IPS DF 4.7 (cell line): Measurements from ENCODE around the gene MRPS6.

ENCODE experiments used
- DNase-seq: peaks from one replicate; pipeline ENCODE4 v3.0.0-alpha.2; 2013; ENCODE audit warnings: low spot score; ENCODE audit errors: extremely low read depth

The MRPS6 gene

DNA sequence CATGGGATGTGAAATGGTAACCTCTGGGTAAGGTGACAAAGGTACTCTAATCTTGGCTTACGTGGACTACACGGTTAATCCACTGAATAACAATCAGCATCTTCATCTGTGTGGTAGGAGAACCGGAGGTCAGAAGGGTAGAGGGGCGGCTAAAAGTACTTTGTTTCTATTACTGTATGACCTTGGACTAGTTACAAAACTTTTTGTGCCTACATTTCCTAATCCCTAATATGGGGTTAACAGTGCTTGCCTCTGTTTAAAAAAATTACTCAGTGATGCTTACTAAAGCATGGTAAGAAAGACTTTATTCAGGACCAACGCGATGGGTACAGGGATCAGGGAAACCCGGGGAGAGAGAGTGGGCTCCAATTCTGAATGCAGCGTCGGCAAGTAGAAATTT, 1.7 kb upstream of the MRPS6 start:
- DNase-seq = no peak

DNA sequence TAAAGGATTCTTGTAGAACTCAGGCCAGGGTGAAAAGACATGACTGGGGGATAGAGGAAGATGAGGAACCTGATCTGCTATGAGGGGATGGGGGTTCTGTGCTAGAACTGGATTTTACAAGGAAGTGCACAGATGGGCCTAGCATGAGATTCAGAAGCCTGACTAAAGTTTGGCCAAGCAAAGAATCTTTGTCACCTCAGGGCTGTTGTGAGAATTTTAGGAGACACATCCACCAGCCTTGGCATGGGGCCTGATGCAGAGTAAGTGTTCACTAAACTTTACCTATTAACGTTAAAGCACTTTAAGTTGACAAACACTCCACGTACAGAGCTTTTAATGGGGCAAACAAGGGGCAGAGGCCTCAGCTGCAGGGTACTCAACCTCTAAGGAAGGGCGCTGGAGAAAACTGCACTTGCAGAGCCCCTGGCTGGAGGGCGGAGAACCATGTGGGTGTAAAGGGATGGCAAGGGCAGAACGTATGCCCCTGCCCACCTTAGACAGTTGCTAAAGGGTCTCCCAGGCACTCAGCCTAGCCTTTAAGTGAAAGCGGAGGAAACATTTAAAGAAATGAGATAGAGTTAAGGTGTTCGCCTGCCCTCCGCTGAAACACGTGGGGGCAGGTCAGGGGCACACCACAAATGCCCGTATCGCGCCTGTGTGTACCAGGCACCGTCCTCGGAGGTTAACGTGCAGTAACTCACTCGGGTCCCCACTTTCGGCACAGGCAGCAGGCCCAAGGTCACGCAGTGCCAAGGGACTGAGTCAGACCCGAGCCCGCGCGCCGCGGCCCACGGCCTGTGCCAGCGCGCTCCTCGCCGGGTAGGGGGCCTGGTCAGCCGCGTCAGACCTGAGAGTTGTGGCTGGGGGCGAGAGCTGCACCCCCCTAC, 990 bp upstream of the MRPS6 start:
- DNase-seq = no peak

DNA sequence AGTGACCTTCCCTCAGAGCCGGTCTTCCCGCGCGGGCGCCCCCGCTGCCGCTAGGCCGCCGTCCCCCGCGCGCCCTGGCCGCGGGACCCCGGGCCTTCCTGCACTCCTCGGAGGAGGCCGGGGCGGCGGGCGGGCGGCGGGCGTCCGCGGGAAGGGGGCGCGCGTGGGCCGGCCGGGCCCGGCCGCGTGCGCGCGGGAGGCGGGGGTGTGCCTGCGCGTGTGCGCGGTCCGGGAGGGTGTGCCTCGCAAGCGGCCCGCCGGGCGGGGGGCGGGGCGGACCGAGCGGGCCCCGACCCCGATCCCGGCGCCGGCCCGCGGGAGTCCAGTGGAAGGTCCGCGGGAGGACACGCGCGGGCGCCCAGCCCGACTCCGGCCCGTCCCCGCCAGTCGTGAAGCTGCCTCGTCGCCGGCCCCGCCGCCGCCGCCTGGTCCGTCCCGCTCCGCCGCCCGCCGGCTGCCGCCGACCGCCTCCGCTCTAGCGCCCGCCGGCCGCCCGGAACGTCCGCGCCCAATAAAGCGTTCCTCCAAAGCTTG, 438 bp downstream of the MRPS6 start:
- no peak for DNase-seq

DNA sequence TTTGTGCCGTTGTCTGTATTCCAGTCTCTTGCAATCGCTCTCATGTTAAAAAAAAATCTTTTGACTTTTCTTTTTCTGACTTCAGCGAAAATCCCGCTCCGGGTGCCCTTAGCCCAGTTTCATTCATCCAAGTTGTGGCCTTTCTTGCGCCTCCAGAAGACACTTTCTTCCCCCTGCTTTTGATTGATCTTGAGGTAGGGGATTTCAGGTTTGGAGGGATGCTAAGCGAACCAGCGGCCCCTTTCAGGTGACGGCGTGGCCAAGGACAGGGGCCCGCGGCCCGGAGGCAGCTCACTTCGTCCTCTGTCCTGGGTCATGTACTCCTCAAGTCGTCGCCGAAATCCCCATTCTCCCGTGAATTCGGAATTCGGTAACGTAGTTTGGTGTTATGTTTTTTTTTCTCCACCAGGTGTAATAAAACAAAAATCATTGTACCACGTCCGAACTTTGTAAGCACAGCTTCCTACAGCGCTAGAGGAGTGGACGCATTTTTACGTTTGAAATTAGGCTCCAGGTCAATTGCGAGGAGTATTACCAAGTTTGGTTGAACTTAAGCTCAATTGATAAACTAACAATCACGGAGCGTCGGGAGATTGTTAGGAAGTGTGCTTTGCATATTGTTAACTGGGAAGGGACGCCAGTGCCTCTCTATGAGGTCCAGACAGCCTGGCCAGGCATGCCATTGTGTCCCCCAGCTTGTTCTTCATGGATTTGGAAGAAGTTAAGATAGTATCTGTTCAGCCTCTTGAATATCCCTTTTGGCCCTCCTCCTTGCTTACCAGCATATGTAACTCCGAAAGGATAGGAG, 1.1 kb downstream of the MRPS6 start:
- DNase-seq = no peak

DNA sequence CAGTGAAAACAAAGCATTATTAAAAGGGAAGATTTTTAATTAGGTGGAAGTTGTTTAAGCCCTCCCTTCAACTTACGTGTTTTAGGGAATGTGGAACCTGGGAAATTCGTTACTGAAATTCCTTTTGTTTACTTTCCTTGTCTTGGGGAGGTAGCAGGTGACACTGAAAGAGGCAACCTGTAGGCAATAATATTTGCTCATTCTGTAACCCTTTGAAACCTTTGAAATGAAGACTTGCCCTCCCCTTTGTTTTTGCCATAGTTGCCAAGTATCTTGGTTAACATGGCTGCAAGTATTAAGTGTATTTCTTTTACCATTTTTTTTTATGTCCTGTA, 1.7 kb downstream of the MRPS6 start:
- DNase-seq = no peak

DNA sequence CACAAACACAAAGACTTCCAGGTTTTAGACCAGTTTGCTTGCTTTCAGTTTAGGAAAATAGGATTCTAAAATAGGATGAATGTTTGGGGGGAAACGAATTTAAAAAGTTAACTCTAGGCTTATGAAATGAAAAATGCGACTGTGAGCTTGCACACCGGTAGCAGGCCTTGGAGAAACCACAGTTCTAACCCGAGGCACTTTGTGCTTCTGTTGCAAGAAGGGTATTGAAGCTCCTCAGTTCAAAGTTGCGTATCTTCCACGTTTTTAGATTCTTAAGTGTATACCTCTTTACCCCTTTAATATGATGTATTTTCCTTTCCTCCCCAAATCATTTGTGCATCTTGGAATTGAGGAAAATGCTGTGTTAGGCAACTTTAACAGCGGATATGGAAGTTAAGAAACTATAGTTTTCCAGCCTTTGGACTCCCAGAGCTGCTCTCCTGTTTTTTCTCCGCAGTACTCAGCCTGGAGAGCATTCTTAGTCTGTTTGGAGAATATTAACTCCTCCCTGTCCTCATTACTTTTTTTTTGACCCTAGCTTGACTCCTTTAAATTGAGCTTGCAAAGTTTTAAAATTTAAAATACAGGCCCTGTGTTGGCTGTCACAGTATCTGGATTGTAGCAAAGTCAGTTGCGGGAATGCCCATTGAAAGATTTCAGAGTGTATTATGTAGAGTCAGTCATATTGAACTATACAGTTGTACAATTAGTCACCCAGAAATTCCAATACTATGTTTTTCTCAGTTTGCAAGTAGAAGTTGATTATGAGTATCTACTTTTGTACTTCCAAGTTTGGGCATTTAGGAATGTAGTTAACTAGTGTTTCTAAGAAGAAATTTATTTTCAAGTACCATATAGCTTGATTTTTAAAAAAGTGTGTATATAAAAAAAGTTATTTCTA, 2.6 kb downstream of the MRPS6 start:
- no peak for DNase-seq

DNA sequence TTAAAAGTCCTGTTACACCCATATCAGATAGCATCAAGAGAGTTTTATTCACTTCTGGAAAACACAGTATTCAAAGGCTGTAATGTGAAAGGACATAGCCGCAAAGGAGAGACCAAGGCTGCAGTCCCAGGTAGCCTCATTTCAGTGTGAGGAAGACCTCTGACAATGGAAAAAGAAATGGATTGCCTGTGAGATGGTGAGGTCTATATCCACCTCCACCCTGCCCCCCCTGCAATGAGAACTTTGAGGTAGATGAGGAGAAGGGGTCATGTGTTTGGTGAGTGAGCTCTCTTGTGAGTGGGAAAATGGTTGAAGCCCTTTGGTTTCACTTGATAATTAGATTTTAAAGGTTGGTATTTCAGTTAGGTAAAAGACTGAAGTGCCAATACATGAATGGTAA, 3.5 kb downstream of the MRPS6 start:
- no peak for DNase-seq

DNA sequence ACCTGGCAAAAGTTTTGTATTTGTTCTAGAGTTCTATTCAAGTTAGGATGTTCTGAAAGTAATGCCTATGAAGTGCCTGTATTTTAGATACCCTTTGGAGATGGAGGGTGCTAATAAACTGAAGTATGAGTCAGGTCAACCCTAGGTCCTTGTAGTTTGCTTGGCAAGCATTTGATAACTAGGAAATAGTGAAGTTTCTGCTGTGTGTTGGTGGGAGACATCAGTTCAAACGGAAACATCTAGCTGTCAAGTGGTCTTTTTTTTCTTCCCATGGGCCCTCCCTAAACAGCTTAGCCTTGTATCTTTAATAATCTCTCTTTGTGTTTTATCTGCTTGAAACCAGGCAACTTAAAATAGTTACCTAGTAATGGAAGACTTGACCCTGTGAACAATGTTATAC, 4.5 kb downstream of the MRPS6 start:
- DNase-seq = no peak

DNA sequence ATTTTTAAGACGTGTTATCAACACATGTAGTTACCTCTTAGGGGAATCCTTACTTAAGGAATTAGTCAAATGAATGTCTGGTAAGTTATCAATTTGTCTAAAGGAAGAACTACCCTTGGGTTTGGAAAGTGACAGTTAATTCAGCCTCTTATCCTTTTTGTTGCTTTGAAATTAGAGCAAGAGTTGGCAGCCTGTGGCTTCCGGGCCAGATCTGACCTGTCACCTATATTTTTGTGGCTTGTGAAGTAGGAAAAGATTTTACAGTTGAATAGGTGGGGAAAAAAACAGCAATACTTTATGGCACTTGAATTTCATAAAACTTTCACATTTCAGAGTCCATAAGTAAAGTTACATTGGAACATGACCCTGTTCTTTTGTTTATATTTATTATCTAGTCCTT, 5.5 kb downstream of the MRPS6 start:
- no peak for DNase-seq

DNA sequence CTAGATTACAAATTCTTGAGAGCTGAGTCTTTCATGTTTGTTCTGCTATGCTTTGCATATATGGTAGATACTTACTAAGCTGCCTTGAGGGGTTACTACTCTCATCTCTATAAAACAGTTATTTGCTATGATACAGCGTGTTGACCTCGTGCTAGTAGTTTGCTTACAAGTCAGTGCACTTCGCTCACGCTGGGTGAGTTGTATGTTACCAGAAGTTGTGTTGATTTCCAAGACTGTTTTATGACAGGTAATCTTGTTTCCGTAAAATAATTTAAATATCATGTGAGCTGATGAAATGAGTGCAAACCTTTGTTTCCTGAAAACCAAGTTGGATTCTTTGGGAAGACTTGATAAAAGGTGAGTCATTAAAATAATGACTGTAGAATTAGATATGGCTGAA, 7.3 kb downstream of the MRPS6 start:
- no peak for DNase-seq

DNA sequence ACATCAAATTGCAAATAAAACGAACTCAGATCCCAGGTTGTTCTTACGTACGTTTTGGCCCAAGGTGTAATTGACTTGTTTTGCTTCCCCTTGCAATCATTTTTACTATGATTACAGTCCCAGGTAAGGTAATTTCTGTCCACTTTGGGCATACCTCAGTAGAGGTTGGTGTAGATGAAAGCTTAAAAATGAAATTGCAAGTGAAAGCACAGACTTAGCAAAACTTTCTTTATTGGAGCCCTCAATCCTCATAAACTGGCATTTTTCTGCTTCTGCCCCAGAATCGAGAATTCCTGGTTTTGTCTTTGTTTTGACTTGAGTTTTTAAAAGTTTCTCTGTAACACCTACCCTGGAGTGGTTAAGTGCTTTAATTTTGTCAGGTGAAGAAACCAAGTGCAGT, 9.4 kb downstream of the MRPS6 start:
- DNase-seq = no peak

DNA sequence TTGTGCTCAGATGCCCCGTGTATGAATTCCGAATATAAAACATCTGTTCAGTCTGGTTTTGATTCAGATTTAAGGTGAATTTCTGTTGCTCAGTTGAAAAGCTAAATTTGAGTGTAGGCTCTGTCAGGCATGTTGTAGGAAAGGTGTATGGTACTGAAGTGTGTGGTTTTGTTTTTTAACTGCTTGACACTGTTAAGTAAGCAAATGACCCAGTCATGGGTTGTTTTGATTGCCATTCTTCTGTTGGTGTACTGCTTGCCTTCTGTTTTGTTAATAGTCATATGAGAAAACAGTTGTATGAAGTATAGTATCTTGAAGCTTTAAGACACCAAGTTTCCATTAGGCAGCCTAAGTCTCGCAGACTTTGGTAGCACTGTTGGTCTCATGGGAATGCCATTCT, 10.0 kb downstream of the MRPS6 start:
- DNase-seq = no peak

DNA sequence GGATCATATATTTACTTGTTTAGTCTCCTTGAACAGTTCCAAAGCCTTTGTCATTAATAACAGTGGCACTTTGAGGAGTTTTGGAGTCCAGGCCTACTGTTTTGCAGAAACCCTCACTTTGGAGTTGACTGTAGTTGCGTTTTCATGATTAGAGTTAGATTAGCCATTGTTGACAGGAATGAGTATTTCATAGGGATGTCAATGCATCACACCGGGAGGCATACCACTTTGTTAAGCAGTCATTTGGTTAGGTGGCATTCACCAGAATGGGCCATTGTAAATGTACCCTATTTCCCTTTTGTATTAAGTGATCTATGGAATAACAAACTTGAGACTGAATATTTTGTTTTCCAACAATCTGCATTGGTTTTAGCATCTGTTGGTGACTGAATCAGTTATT, 11.8 kb downstream of the MRPS6 start:
- no peak for DNase-seq

DNA sequence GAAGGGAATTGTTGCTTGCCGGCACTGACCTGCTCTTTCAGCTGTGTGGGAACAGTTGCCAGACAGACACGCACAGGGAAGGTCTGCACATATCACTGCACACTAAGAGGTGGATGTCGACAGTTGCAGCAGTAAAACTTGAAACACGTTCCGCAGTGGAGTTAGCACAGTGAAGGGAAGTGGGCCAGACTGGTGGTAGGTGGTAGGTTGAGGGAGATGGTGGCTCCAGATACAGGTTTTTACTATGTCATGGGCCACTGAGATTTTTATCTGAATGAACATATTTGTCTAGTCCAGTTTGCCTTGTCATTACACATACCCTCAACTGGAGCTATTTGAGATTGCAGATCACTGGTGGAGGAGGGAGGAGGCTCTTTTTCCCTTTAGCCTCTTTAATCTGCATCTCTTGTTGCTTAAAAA, 13.5 kb downstream of the MRPS6 start:
- no peak for DNase-seq

DNA sequence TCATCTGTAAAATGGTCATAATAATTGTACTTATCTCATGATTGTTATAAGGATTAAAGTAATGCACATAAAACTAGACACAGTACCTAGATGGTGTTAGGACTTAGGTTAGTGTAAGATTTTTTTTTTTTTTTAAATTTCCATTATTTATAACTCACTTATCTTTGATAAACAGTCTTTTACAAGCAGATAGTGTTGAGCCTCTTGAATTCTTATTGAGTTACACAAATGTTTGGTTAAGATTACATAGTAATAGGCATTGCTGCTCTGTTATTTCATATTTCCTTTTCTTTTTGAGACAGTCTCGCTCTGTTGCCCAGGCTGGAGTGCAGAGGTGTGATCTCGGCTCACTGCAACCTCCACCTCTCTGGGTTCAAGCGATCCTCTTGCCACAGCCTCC, 15.4 kb downstream of the MRPS6 start:
- no peak for DNase-seq

DNA sequence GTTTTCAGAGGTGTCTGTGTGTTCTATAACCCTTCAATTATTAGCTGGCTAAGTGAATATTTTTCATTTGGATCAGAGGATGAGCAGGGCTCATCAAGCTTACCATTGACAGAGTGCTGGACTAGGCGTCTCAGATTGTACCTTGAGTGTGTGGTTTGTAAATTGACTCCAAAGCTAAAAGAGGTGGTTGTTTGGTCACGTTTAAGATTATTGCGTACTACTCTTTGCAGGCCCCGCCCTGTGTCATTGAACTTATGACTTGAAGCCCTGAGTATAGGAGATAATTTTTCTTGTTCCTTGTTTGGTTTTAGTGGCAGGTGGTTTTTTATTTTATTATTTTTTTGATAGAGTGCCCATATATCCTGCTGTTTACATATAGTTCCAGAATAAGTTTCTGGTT, 17.7 kb downstream of the MRPS6 start:
- no peak for DNase-seq

DNA sequence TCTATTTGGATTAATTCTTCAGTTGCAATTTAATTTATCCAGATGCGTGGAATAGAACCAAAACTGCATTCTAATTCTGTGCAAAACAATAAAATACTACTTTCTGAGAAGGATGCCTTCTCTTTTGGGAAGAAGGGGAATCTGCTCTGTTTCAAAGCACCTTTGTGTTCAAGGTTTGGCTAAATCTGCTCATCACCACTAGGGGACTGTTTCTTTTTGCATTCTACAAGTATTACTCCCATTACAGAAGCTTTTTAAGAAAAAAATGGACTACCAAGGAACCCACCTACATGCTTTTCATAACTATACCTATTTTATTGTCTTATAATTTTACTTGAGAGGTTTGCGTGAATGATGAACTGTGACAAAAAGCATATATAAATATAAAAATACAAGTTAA, 18.2 kb downstream of the MRPS6 start:
- DNase-seq = no peak

DNA sequence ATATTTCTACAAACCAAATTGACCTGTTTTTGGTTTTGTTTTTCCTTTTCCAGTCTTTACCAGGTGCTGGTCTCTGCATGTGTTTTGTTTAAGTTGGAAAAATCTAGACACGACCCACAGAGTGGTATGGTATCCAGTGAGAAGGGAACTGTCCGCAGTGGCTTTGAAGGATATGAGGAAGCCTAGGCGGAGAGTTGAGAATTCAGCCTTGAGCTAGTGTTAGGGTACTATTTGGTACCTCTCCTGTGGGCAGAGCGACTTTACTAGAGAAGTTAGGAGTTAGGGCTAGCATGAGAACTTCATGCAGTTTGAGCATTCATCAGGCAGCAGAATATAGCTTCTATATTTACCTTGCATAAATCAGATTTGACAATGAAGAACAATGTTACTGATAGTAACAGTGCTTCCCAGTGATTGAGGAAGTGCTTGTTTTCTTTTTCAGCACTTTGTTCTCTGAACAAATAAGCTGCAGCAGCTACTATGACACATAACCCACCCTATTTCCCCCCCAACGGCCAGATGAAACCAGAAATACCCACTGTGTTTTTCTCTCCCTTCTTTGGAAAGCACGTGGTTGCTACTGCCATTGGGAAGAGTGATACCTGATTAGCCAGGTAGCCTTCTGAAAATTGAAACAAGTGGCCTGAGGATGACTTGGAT, 19.0 kb downstream of the MRPS6 start:
- DNase-seq = no peak

DNA sequence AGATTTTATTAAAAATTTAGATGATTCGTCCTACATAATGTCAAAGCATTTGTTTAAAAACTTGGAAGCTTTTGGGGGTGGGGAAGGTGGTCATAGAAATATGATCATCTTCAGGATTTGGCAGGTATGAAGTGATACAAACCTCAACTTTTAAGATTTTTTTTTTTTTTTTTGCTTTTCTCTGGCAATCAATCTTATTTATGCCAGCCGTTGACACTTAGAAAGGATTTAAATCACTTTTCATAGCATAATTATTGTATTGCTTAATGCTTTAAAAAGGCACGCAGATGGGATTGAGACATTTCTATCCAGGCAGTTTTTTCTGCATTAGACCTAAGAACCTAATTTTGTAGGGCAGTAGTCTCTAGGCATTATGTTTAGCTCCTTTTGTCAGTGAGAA, 19.7 kb downstream of the MRPS6 start:
- DNase-seq = no peak

DNA sequence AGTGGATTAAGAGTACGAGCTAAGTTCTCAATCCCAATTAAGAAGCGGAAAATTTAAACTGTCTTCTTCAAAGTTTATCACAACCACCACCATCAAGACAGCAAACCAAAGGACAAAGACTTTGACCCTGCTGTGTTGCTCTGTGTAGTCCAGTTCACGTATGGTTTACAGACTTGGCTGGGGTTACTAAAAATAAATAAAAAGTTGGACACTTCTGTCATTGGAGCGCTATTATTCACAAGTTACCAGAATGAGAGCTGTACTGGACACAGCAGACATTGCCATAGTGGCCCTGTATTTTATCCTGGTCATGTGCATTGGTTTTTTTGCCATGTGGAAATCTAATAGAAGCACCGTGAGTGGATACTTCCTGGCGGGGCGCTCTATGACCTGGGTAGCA, 21.6 kb downstream of the MRPS6 start:
- no peak for DNase-seq

DNA sequence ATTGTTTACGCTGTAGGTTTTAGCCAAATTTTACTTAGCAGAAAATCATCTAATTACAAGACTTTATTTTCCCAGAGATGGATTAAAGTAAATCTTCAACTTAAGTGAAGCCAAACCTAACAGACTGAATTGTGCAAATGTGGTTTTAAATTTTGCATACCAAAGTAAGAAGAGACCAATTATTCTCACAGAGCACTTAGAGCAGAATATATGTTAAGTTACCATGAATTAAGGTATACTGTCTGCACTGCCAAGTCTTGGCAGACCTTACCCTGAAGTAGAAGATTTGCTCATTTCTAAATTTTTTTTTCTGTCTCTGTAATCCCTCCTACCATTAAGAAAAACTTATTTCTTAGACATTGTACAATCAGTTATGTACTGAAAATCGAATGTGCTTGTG, 24.1 kb downstream of the MRPS6 start:
- no peak for DNase-seq
